ENCODE results near the gene EPHB3. TPM values are rescaled to one million over a fixed set of nuclear protein-coding genes. Genes with fewer than 3 reads are reported as not detected.

The EPHB3 gene
- total and polyA plus RNA-seq, 2 donors (not counting 3 experiments of a cell fraction or from before 2014, with no cell fraction given), result 0.01 TPM; not detected in 1

GRCh38 chr3:184592371-184593219, 31.0 kb downstream of the EPHB3 start:
- H3K9me3 ChIP-seq (replicated peaks; ENCODE audit: control insufficient read depth, insufficient read depth, low read length), result no peaks in the 10 kb centered on the region
- BruUV-seq (replicated peaks), result no TSS peak
- CTCF ChIA-PET, result interaction anchor here (1.1 to 1.4 kb wide), 2 partner anchors 31 to 187 kb away, joined by 3 to 4 read pairs; partner anchors contain the start of gene EPHB3

More at GRCh38 chr3:184592371-184593219, 31.0 kb downstream of the EPHB3 start:
- Histone ChIP-seq H3K36me3 (ENCODE audit: control insufficient read depth in 2 of 2, extremely low read depth in 1 of 2, insufficient read depth in 2 of 2, low read length in 2 of 2) (no peaks in the 10 kb centered on the region), H2AFZ (ENCODE audit: low read depth, low read length) (no peak overlapping the region), H3K9me1 (replicated peaks; ENCODE audit: control insufficient read depth, extremely low read depth, insufficient read depth, low read length) (no peaks in the 10 kb centered on the region), H3K4me3 (replicated peaks in 1 of 3; ENCODE audit: insufficient read depth in 1 of 3, low read depth in 1 of 3, low read length in 3 of 3) (no peak overlapping the region), H3K79me2 (ENCODE audit: control insufficient read depth, insufficient read depth, low read length) (no peaks in the 10 kb centered on the region), H3K27me3 (ENCODE audit: control insufficient read depth in 2 of 2, insufficient read depth in 2 of 2, low read length in 2 of 2) (peaks cover 0 to 10% of the 10 kb centered on the region in 2 experiments), H3K4me2 (ENCODE audit: insufficient read depth, low read length) (no peak overlapping the region), H3K4me1 (ENCODE audit: control insufficient read depth, extremely low read depth, insufficient read depth, low read length) (no peaks in the 10 kb centered on the region), H4K20me1 (replicated peaks; ENCODE audit: control insufficient read depth, extremely low read depth, insufficient read depth, low read length) (no peaks in the 10 kb centered on the region), H3K9ac (replicated peaks; ENCODE audit: extremely low read depth, insufficient read depth, low read length) (no peak overlapping the region), H3K27ac (ENCODE audit: insufficient read depth, low read depth, low read length) (no peak overlapping the region)
- no peak for TF ChIP-seq CTCF (IDR thresholded peaks at IDR 0.05; ENCODE audit: extremely low read depth in 1 of 2, insufficient read depth in 1 of 2, low read depth in 1 of 2, low read length in 2 of 2)
- TF ChIP-seq MAX (IDR thresholded peaks at IDR 0.05; ENCODE audit: insufficient read depth, insufficient read length), result no peak
- no peak for TF ChIP-seq GATA2 (IDR thresholded peaks at IDR 0.05; ENCODE audit: insufficient read depth, insufficient read length, low read depth, low read length)
- TF ChIP-seq POLR2A (IDR thresholded peaks at IDR 0.05; ENCODE audit: low read depth, low read length), result no peak
- no peak for TF ChIP-seq FOS (IDR thresholded peaks at IDR 0.05; ENCODE audit: borderline replicate concordance, insufficient read depth, low read length)
- no peak for FAIRE-seq
- intact Hi-C loops (cut with micrococcal nuclease), result no loop called here
- no peak for DNase-seq (ENCODE audit: low read depth, low spot score)
- POLR2A ChIA-PET, result no interaction called here
- dilution Hi-C loops (cut with MboI; ENCODE audit: extremely low pct_ligation_motif_present, low sequenced_read_pairs), result no loop called here

Measured in endothelial cell of umbilical vein (primary cell).